Measurements from ENCODE around the gene PPIE.

GRCh38 chr1:39754906-39755504 lies 16.3 kb downstream of the PPIE start:
- TF ChIP-seq CTCF (IDR thresholded peaks at IDR 0.05; ENCODE audit: insufficient read depth, low read length, poor library complexity, severe bottlenecking) (no peak), EZH2phosphoT487 (conservative IDR thresholded peaks at IDR 0.05; ENCODE audit: low read length) (no peak)
